ENCODE measurements around the gene DCP1B. TPM values are rescaled to one million over a fixed set of nuclear protein-coding genes. Genes with fewer than 3 reads are reported as not detected.

Gene DCP1B
- total RNA-seq, 2 experiments from 2014 or later: 14.9 to 17.5 TPM

DNA sequence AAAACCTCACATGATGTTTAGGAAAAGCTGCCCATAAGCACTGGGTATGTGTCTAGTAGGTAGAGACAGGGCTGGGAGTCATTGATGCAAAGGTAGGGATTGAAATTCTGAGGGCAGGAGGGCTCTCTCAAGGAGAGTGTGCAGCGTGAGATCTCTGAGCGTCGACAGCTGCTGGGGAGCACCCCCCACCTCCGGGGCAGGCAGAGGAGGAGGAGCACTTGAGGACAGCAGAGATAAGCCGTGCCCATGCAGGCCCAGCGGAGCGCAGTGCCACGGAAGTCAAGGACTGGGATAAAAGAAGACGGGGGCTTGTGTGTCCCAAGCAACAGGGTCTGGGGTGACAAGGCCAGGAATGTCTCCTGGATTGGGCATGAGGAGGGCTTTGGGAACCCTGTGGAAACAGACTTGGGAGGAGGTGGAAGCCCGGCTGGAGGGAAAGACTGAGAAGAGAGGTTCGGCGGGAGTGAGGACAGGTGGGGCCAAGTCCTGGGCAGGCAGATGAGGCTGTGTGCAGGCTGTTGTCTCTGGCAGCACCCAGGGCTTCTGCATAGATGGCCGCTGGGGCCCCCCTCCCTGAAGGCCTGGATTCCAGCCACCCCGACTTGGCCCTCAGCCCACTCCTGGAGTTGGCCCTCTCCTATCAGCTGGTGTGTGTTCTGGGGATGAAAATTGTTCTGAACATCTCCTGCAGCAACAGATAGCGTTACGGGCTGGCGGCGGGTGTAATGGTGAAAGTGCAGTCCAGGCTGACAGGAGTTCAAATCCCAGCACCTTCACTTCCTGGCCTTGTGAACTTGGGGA, 87.7 kb downstream of the DCP1B start:
- no peaks in the 10 kb centered on the region for H3K36me3 Mint-ChIP-seq (ENCODE audit: low read depth)
- H3K4me3 Mint-ChIP-seq: no peak overlapping the region
- no peak for DNase-seq
- no peaks in the 10 kb centered on the region for H3K9me3 Mint-ChIP-seq
- ChIA-PET CTCF (interaction anchor here (0.6 to 1.4 kb wide), 5 partner anchors 13 to 1395 kb away, joined by 3 to 5 read pairs (median 3); no protein-coding TSS in a partner anchor), POLR2A (no interaction called here)
- H3K27ac Mint-ChIP-seq: peak overlapping the region; percentile 93
- H3K4me1 Mint-ChIP-seq: peaks cover 28% of the 10 kb centered on the region
- H3K27me3 Mint-ChIP-seq: peaks cover 10% of the 10 kb centered on the region

DNA sequence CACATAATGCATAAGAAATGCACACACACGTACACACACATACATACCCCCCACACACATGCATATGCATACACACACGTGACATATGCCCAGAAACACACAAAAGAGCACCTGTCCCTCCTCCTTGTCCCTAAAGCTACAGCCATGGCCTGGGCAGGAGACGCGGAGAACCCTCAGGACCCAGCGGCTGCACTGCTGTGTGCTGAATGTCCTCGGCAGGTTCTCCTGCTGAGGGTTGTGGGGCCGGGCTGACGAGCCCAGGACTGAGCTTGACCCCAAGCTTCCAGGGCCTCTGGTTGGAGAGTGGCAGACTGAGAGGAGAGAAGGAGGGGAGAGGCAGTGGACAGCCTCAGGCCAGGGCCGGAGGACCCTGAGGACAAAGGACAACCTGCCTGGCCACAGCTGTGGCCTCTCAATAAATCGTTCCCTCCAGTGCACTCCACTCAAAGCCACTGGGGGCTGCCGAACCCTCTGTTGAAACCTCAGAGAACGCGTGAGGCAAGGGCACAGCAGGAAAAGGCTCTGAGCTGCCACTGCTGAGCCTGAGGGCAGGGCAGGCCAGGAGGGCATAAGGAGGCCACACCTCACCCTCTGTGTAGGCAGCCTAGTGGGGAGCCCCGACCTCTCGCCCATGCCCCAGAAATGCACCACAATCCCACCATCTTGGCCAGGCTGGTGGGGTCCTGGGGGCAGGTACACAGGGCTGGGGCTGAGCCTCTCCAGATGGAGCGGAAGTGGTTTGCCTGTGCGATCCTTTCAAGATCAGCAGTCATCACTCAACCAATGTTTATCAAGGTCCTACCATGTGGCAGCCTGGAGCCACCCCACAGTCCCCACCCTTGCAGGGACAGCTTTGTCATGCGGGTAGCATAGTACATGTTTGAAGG, 88.9 kb downstream of the DCP1B start:
- peak; percentile 66 for DNase-seq
- H3K4me1 Mint-ChIP-seq: peaks cover 24% of the 10 kb centered on the region
- CTCF ChIA-PET: interaction anchor here (0.9 to 2.2 kb wide), 4 partner anchors 15 to 34 kb away, joined by 3 to 8 read pairs (median 3); no protein-coding TSS in a partner anchor
- H3K27ac Mint-ChIP-seq: peak overlapping the region; percentile 93
- H3K27me3 Mint-ChIP-seq: peaks cover 7% of the 10 kb centered on the region
- H3K36me3 Mint-ChIP-seq (ENCODE audit: low read depth): no peaks in the 10 kb centered on the region
- H3K4me3 Mint-ChIP-seq: no peak overlapping the region
- H3K9me3 Mint-ChIP-seq: no peaks in the 10 kb centered on the region
- POLR2A ChIA-PET: no interaction called here

DNA sequence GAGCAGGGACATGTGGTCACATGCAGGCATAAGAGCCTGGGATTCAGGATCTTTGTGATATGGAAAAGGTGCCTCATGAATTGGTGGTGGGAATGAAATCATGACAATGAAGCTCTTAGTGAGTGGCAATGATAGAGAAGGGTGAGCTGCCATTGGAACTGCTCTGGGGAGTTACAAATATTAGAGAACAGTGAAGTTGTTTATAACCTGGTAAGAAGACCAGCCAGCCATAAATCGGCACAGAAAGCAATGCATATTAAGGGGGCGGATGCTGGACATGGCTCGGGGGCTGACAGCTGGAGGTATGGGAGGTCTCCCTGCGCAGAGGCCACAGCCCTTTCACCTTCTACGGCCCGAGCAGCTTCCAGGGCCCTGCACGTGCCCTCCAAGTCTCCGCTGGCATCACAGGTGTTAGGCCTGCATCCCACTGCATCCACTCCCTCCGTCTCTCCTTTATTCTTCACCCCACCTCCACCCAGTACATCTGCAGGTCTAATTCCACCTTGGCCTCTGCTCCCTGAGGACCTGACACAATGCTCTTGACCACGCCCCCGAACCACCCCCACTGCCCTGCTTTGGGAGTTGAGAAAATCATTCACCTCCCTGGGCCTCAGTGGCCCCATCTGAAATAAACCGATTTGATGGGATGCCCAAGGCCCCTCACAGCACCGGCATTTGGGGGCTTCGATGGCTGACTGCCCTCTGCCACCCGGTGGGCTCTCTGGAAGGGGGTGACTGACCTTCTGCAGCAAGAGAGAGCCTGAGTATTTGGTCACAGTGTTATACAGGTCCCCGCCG, 89.9 kb downstream of the DCP1B start:
- ChIA-PET CTCF (interaction anchor here (0.9 to 2.2 kb wide), 3 partner anchors 13 to 35 kb away, joined by 3 to 8 read pairs (median 3); no protein-coding TSS in a partner anchor), POLR2A (no interaction called here)
- H3K36me3 Mint-ChIP-seq (ENCODE audit: low read depth): no peaks in the 10 kb centered on the region
- peak overlapping the region; percentile 28 for H3K27ac Mint-ChIP-seq
- peaks cover 24% of the 10 kb centered on the region for H3K4me1 Mint-ChIP-seq
- peaks cover 3% of the 10 kb centered on the region for H3K27me3 Mint-ChIP-seq
- no peaks in the 10 kb centered on the region for H3K9me3 Mint-ChIP-seq
- no peak for DNase-seq
- no peak overlapping the region for H3K4me3 Mint-ChIP-seq

DNA sequence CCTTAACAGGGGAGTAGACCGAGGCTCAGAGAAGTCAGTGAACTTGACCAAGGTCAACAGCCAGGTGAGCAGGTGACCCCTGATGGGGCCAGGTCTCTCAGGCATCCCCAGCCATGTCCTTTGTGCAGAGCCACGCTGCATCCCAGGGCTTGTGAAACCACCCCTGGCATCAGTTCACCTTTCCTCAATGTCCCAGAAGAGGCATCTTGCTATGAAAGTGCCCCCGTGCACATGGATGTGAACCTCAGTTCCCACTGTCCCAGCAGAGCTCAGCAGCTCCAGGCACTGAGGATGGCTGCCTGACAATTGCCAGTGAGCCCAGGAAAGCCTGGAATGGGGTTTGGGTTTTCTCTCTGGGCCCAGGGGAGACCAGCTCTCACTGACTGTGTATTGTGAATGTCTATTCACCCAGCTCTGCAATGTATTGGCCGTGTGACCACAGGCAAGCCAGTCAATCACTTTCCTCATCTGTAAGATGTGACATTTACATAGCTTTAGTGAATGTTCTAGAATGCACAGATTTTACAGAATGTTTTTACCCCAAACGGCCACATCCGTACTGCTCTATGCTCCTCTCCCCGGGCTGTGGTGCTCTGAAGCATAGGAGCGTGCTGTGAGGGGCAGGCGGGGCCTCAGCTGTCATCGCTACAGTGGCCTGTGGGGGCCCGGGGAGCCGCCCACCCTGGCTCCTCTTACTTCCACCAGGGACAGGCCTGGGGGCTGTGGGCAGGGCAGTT, 90.7 kb downstream of the DCP1B start:
- H3K36me3 Mint-ChIP-seq (ENCODE audit: low read depth): no peaks in the 10 kb centered on the region
- no peak overlapping the region for H3K4me3 Mint-ChIP-seq
- CTCF ChIA-PET: interaction anchor here (1.1 to 2.2 kb wide), 3 partner anchors 12 to 26 kb away, joined by 3 to 8 read pairs (median 3); no protein-coding TSS in a partner anchor
- DNase-seq: no peak
- peaks cover 3% of the 10 kb centered on the region for H3K27me3 Mint-ChIP-seq
- POLR2A ChIA-PET: no interaction called here
- H3K9me3 Mint-ChIP-seq: no peaks in the 10 kb centered on the region
- peaks cover 24% of the 10 kb centered on the region for H3K4me1 Mint-ChIP-seq
- H3K27ac Mint-ChIP-seq: no peak overlapping the region

DNA sequence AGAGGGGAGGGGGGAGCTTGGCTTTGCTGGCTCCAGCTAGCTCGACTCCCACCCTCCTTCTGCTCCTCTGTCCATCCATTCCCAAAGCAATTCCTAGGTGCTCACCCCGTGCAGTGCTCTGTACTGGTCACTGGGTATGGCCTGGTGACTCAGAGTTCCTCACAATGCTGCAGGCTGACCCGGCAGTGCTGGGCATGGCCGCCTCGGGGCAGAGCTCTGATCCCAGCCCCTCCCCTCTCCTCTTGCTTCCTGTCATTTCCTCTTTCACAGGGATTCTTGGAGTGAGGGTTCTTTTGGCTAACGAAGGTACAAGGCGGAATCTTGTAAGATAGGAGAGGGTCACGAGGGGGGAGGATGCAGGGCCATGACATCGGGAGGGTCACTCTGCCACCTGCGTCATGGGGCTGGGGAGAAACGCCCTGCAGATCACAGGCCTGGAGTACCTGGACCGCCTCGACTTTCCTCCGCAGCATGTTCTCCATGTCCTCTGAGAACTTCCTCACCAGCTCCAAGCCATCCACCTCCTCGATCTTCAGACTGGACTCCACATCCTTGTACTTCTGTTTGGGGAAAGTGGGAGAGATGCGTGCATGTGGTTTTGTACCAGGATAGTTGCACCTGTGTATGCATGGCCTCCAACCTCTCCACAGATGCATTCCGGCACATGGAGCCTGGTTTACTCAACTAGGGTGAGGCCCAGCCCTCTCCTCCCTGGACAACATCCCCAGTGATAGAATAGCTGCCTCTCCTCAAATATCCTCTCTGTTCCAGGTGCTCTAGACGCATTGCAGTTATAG, 91.5 kb downstream of the DCP1B start:
- ChIA-PET POLR2A (no interaction called here), CTCF (interaction anchor here (1.4 kb wide), 1 partner anchor 18 kb away, joined by 3 read pairs; no protein-coding TSS in a partner anchor)
- DNase-seq: no peak
- H3K4me1 Mint-ChIP-seq: peaks cover 25% of the 10 kb centered on the region
- H3K27ac Mint-ChIP-seq: no peak overlapping the region
- no peak overlapping the region for H3K4me3 Mint-ChIP-seq
- H3K9me3 Mint-ChIP-seq: no peaks in the 10 kb centered on the region
- H3K36me3 Mint-ChIP-seq (ENCODE audit: low read depth): no peaks in the 10 kb centered on the region
- peaks cover 3% of the 10 kb centered on the region for H3K27me3 Mint-ChIP-seq

DNA sequence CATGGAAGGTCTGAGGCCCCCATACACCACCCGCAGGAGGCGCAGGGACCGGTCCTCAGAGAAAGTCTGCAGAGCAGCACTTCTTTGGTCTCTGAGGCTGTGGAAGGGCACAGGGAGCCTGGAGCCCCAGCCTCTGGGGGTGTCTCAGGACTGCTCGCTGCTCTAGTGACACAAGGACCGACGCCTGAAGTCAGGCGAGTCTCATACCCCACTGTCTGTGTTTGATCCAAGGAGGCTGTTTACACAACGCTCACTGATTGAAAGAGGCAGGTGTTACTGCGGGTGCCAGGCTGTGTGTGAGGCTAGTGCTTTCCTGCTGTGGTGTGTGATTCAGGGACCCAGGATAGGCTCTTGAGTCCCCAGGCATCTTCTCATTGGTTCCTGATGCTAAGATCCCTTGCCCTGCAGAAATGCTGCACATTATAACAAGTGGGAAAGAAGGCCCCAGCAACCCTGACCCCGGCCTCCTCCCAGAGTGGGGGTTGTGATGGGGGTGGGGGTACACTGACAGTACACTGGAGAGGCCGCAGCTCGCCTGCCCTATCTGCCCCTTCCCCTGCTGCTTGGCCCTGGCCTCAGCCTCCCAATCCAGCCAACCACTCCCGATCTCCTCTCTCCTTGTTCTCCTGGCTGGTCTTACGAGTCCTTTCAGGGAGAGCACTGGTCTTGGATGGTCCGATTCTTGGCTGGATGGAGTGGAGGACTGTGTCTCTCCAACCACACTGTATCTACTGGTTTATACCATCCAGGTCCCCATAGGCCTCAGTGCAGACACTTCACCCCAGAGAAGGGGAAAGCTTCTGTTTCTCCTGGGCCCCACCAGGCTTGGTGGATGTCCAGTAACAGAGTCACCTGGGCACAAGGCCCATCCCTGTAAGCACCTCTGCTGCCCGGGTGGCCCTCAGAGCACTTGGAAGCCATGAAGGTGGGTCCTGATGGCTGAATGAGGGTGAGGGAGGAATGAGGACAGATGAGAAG, 92.4 kb downstream of the DCP1B start:
- ChIA-PET CTCF (interaction anchor here (1.4 kb wide), 1 partner anchor 19 kb away, joined by 3 read pairs; no protein-coding TSS in a partner anchor), POLR2A (no interaction called here)
- H3K27ac Mint-ChIP-seq: no peak overlapping the region
- H3K36me3 Mint-ChIP-seq (ENCODE audit: low read depth): no peaks in the 10 kb centered on the region
- peaks cover 5% of the 10 kb centered on the region for H3K27me3 Mint-ChIP-seq
- peaks cover 24% of the 10 kb centered on the region for H3K4me1 Mint-ChIP-seq
- DNase-seq: no peak
- H3K9me3 Mint-ChIP-seq: no peaks in the 10 kb centered on the region
- no peak overlapping the region for H3K4me3 Mint-ChIP-seq

DNA sequence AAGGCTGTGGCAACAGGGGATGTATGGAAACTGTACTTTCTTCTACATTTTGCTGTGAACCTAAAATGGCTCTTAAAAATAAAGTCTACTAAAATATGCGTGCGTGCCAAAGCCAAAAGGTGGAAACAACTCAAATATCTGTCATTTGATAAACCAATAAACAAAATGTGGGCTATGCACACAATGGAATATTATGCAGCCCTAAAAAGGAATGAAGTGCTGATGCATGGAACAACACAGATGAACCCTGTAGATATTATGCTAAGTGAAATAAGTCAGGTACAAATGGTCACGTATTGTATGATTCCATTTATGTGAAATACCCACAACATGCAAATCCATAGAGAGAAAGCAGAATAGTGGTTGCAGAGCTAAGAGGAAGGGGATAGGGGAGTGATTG, 93.8 kb downstream of the DCP1B start:
- peaks cover 11% of the 10 kb centered on the region for H3K4me1 Mint-ChIP-seq
- CTCF ChIA-PET: interaction anchor here (0.7 kb wide), 1 partner anchor 51 kb away, joined by 4 read pairs; no protein-coding TSS in a partner anchor
- H3K4me3 Mint-ChIP-seq: no peak overlapping the region
- H3K9me3 Mint-ChIP-seq: peaks cover 5% of the 10 kb centered on the region
- POLR2A ChIA-PET: no interaction called here
- DNase-seq: no peak
- H3K27me3 Mint-ChIP-seq: peaks cover 15% of the 10 kb centered on the region
- H3K36me3 Mint-ChIP-seq (ENCODE audit: low read depth): no peaks in the 10 kb centered on the region
- H3K27ac Mint-ChIP-seq: no peak overlapping the region

DNA sequence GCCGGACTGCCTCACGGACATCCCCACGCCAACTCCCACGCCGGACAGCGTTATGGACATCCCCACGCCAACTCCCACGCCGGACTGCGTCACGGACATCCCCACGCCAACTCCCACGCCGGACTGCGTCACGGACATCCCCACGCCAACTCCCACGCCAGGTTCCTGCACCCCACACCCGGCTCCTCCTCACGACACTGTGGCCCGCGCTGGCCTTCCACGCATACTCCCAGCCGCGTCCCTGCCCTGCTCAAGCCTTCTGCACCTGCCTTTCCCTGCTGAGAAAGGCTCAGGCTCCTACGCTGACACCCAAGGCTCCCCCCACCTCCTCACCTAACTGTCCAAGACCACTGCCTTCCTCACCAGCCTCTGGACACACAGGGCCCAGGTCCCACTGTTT, 95.5 kb downstream of the DCP1B start:
- no peaks in the 10 kb centered on the region for H3K36me3 Mint-ChIP-seq (ENCODE audit: low read depth)
- no peak overlapping the region for H3K4me3 Mint-ChIP-seq
- peaks cover 19% of the 10 kb centered on the region for H3K27me3 Mint-ChIP-seq
- peaks cover 4% of the 10 kb centered on the region for H3K4me1 Mint-ChIP-seq
- no peak for DNase-seq
- ChIA-PET POLR2A (no interaction called here), CTCF (no interaction called here)
- H3K9me3 Mint-ChIP-seq: peaks cover 14% of the 10 kb centered on the region
- no peak overlapping the region for H3K27ac Mint-ChIP-seq

DNA sequence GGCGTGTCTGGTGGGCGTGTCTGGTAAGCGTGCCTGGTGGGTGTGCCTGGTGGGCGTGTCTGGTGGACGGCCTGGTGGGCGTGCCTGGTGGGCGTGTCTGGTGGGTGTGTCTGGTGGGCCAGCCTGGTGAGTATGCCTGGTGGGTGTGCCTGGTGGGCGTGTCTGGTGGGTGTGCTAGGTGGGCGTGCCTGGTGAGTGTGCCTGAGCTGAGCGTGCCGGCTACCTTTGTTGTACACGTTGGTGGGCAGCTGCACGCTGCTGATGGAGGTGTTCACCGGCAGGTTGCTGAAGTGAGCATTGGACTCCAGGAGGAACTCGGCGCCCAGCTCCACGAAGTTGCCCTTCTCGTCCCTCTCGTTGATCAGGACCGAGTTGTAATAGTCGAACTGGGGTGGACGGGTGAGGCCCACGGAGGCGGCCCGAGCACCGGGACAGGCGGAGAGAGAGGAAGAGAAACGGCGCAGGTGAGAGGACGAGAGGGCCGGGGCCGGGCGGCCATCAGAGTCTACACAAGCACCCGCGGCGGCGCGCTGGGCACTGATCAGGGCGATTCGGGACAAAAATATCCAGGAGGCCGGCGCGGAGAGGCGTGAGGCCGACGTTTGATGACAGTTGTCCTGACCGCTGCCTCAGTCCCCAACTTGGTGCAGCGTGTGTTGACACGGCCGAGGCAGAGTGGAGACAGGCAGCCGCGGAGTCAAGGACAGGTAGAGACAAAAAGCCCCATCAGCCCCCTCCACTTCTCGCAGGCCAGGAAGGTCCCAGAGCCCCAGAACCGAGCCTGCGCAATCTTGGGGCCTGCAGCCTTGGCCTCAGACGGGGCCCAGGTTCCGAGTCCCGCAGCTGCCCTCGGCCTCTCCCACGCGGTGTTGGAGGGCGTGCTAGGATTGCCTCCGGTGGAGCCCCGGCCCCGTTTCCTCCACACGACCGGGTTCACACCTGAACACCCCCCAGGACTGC, 96.3 kb downstream of the DCP1B start:
- H3K36me3 Mint-ChIP-seq (ENCODE audit: low read depth): no peaks in the 10 kb centered on the region
- H3K4me3 Mint-ChIP-seq: no peak overlapping the region
- H3K4me1 Mint-ChIP-seq: peaks cover 4% of the 10 kb centered on the region
- CTCF ChIA-PET: no interaction called here
- DNase-seq: no peak
- peaks cover 26% of the 10 kb centered on the region for H3K27me3 Mint-ChIP-seq
- peaks cover 19% of the 10 kb centered on the region for H3K9me3 Mint-ChIP-seq
- POLR2A ChIA-PET: no interaction called here
- H3K27ac Mint-ChIP-seq: no peak overlapping the region

DNA sequence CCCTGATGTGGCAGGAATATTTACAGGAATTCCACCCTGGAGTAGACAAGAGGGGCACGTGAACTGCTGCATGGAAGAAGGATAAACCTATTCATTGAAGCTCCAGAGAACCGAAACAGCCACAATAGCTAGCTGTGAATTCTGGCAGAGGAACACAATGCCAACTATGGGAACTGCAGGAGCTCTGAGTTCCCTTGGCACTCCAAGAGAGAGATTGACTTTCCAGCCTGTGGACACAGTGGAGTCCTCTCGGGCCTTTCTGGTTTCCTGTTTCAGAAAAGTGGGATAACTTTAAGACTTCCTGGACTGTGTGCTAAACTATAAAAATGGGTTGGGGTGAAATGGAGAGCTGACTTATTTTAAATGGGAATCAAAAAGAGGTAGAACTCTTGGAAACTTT, 97.7 kb downstream of the DCP1B start:
- ChIA-PET CTCF (no interaction called here), POLR2A (no interaction called here)
- Mint-ChIP-seq H3K27ac (no peak overlapping the region), H3K4me1 (peaks cover 4% of the 10 kb centered on the region), H3K27me3 (peaks cover 36% of the 10 kb centered on the region), H3K4me3 (no peak overlapping the region), H3K9me3 (peaks cover 24% of the 10 kb centered on the region), H3K36me3 (ENCODE audit: low read depth) (no peaks in the 10 kb centered on the region)
- no peak for DNase-seq
